Activated T-helper 2 cell treated with anti-CD3 and anti-CD28 coated beads, Interferon-gamma antibody, Interleukin-2, Interleukin-4, amounts not matched to agents 10 μg/mL and 5 μg/mL and 100 μg/mL, durations not matched to agents 14 hours and 24 hours and 36 hours (primary cell): ENCODE measurements around the gene CRISPLD2. TPM values are rescaled to one million over a fixed set of nuclear protein-coding genes. Genes with fewer than 3 reads are reported as not detected.

Source experiments
- DNase-seq: peaks from one replicate; pipeline ENCODE4 v3.0.0; 2021; ENCODE audit warnings: low spot score
- H3K27ac Mint-ChIP-seq: one replicate; pipeline ENCODE4 v1.8.0; 2021; ENCODE audit warnings: mixed read lengths
- H3K27me3 Mint-ChIP-seq: one replicate; pipeline ENCODE4 v1.8.0; 2021; ENCODE audit warnings: low read depth, mixed read lengths
- H3K36me3 Mint-ChIP-seq: one replicate; pipeline ENCODE4 v1.8.0; 2021; ENCODE audit warnings: low read depth, mixed read lengths
- H3K4me1 Mint-ChIP-seq: one replicate; pipeline ENCODE4 v1.8.0; 2021; ENCODE audit warnings: low read depth, mixed read lengths
- H3K4me3 Mint-ChIP-seq: one replicate; pipeline ENCODE4 v1.8.0; 2021; ENCODE audit warnings: low read depth, mild to moderate bottlenecking, moderate library complexity, mixed read lengths
- H3K9me3 Mint-ChIP-seq: one replicate; pipeline ENCODE4 v1.8.0; 2021; ENCODE audit warnings: mixed read lengths
- intact Hi-C: fragments of 100-400 bp; cut with micrococcal nuclease; formaldehyde crosslinking; loops from one replicate; pipeline ENCODE4 v1.15.1; 2023
- total RNA-seq: library from RNA; stranded (reverse); gene quantifications from 2 replicates; pipeline ENCODE4 v1.2.3, GENCODE V29; 2022

Gene CRISPLD2
- total RNA-seq, 1 donor from 2014 or later, result 0.23 TPM

- no peak overlapping the region for H3K27ac Mint-ChIP-seq
- H3K4me3 Mint-ChIP-seq, result no peak overlapping the region
- H3K4me1 Mint-ChIP-seq, result no peaks in the 10 kb centered on the region
These were observed 77.1 kb downstream of the CRISPLD2 start for GRCh38 chr16:84896847-84897246.

GRCh38 chr16:84897911-84898377 lies 78.2 kb downstream of the CRISPLD2 start:
- Mint-ChIP-seq H3K9me3 (no peaks in the 10 kb centered on the region), H3K27me3 (no peaks in the 10 kb centered on the region), H3K27ac (no peak overlapping the region), H3K36me3 (no peaks in the 10 kb centered on the region), H3K4me1 (no peaks in the 10 kb centered on the region), H3K4me3 (no peak overlapping the region)
- no peak for DNase-seq
- intact Hi-C loops, result no loop called here

More at GRCh38 chr16:84896847-84897246, 77.1 kb downstream of the CRISPLD2 start:
- no peaks in the 10 kb centered on the region for H3K9me3 Mint-ChIP-seq
- DNase-seq, result no peak
- intact Hi-C loops, result no loop called here
- H3K27me3 Mint-ChIP-seq, result no peaks in the 10 kb centered on the region
- H3K36me3 Mint-ChIP-seq, result no peaks in the 10 kb centered on the region

- H3K4me3 Mint-ChIP-seq, result no peak overlapping the region
- DNase-seq, result no peak
- intact Hi-C loops, result no loop called here
- no peaks in the 10 kb centered on the region for H3K27me3 Mint-ChIP-seq
- no peak overlapping the region for H3K27ac Mint-ChIP-seq
- no peaks in the 10 kb centered on the region for H3K9me3 Mint-ChIP-seq
- no peaks in the 10 kb centered on the region for H3K36me3 Mint-ChIP-seq
- H3K4me1 Mint-ChIP-seq, result no peaks in the 10 kb centered on the region
These were observed 78.7 kb downstream of the CRISPLD2 start for GRCh38 chr16:84898447-84898846.

- no peak overlapping the region for H3K27ac Mint-ChIP-seq
- intact Hi-C loops, result no loop called here
- no peaks in the 10 kb centered on the region for H3K27me3 Mint-ChIP-seq
- H3K4me3 Mint-ChIP-seq, result no peak overlapping the region
- DNase-seq, result no peak
- no peaks in the 10 kb centered on the region for H3K9me3 Mint-ChIP-seq
- no peaks in the 10 kb centered on the region for H3K36me3 Mint-ChIP-seq
- no peaks in the 10 kb centered on the region for H3K4me1 Mint-ChIP-seq
These were observed 79.6 kb downstream of the CRISPLD2 start for GRCh38 chr16:84899414-84899813.

- H3K4me3 Mint-ChIP-seq, result no peak overlapping the region
- H3K9me3 Mint-ChIP-seq, result no peaks in the 10 kb centered on the region
- intact Hi-C loops, result no loop called here
- H3K27me3 Mint-ChIP-seq, result peaks cover 2% of the 10 kb centered on the region
- no peaks in the 10 kb centered on the region for H3K4me1 Mint-ChIP-seq
- no peak for DNase-seq
- no peaks in the 10 kb centered on the region for H3K36me3 Mint-ChIP-seq
- H3K27ac Mint-ChIP-seq, result no peak overlapping the region
These were observed 86.2 kb downstream of the CRISPLD2 start for GRCh38 chr16:84905965-84906460.

- intact Hi-C loops, result no loop called here
- Mint-ChIP-seq H3K27ac (no peak overlapping the region), H3K9me3 (no peaks in the 10 kb centered on the region), H3K36me3 (no peaks in the 10 kb centered on the region), H3K27me3 (peaks cover 2% of the 10 kb centered on the region), H3K4me1 (no peaks in the 10 kb centered on the region), H3K4me3 (no peak overlapping the region)
- DNase-seq, result no peak
These were observed 87.3 kb downstream of the CRISPLD2 start for GRCh38 chr16:84907051-84907450.

- DNase-seq, result no peak
- intact Hi-C loops, result no loop called here
- no peaks in the 10 kb centered on the region for H3K36me3 Mint-ChIP-seq
- no peaks in the 10 kb centered on the region for H3K4me1 Mint-ChIP-seq
- peaks cover 7% of the 10 kb centered on the region for H3K27me3 Mint-ChIP-seq
- no peaks in the 10 kb centered on the region for H3K9me3 Mint-ChIP-seq
- H3K27ac Mint-ChIP-seq, result no peak overlapping the region
- no peak overlapping the region for H3K4me3 Mint-ChIP-seq
These were observed 87.8 kb downstream of the CRISPLD2 start for GRCh38 chr16:84907575-84907974.

- no peak overlapping the region for H3K27ac Mint-ChIP-seq
- no peak for DNase-seq
- H3K36me3 Mint-ChIP-seq, result no peaks in the 10 kb centered on the region
- peaks cover 11% of the 10 kb centered on the region for H3K27me3 Mint-ChIP-seq
- H3K4me1 Mint-ChIP-seq, result no peaks in the 10 kb centered on the region
- intact Hi-C loops, result no loop called here
- H3K9me3 Mint-ChIP-seq, result no peaks in the 10 kb centered on the region
- no peak overlapping the region for H3K4me3 Mint-ChIP-seq
These were observed 89.8 kb downstream of the CRISPLD2 start for GRCh38 chr16:84909476-84910085.

GRCh38 chr16:84911486-84912216 lies 91.9 kb downstream of the CRISPLD2 start:
- no peak overlapping the region for H3K27ac Mint-ChIP-seq
- H3K36me3 Mint-ChIP-seq, result no peaks in the 10 kb centered on the region
- peaks cover 16% of the 10 kb centered on the region for H3K27me3 Mint-ChIP-seq
- H3K9me3 Mint-ChIP-seq, result no peaks in the 10 kb centered on the region
- intact Hi-C loops, result no loop called here
- H3K4me1 Mint-ChIP-seq, result no peaks in the 10 kb centered on the region
- no peak for DNase-seq
- no peak overlapping the region for H3K4me3 Mint-ChIP-seq

GRCh38 chr16:84913315-84913714 lies 93.5 kb downstream of the CRISPLD2 start:
- DNase-seq, result no peak
- Mint-ChIP-seq H3K27ac (no peak overlapping the region), H3K4me3 (no peak overlapping the region), H3K4me1 (no peaks in the 10 kb centered on the region), H3K9me3 (no peaks in the 10 kb centered on the region), H3K36me3 (no peaks in the 10 kb centered on the region), H3K27me3 (peaks cover 16% of the 10 kb centered on the region)
- intact Hi-C loops, result no loop called here

GRCh38 chr16:84914273-84914672 lies 94.5 kb downstream of the CRISPLD2 start:
- intact Hi-C loops, result no loop called here
- no peak for DNase-seq
- Mint-ChIP-seq H3K27ac (no peak overlapping the region), H3K9me3 (no peaks in the 10 kb centered on the region), H3K27me3 (peaks cover 23% of the 10 kb centered on the region), H3K36me3 (no peaks in the 10 kb centered on the region), H3K4me3 (no peak overlapping the region), H3K4me1 (no peaks in the 10 kb centered on the region)

GRCh38 chr16:84916178-84916577 lies 96.4 kb downstream of the CRISPLD2 start:
- Mint-ChIP-seq H3K4me1 (no peaks in the 10 kb centered on the region), H3K27ac (no peak overlapping the region), H3K27me3 (peaks cover 23% of the 10 kb centered on the region), H3K4me3 (no peak overlapping the region), H3K36me3 (no peaks in the 10 kb centered on the region), H3K9me3 (no peaks in the 10 kb centered on the region)
- intact Hi-C loops, result no loop called here
- no peak for DNase-seq

GRCh38 chr16:84916850-84917249 lies 97.1 kb downstream of the CRISPLD2 start:
- Mint-ChIP-seq H3K27me3 (peaks cover 23% of the 10 kb centered on the region), H3K4me3 (no peak overlapping the region), H3K9me3 (no peaks in the 10 kb centered on the region), H3K4me1 (no peaks in the 10 kb centered on the region), H3K27ac (no peak overlapping the region), H3K36me3 (no peaks in the 10 kb centered on the region)
- intact Hi-C loops, result no loop called here
- DNase-seq, result no peak
